Mesenchymal stem cell (in vitro differentiated cells and primary cell): ENCODE measurements around the gene TGFB1.

ENCODE experiments used
- DNase-seq: peaks from one replicate; pipeline ENCODE4 v3.0.0-alpha.2; 2013
- H2AFZ ChIP-seq: one replicate; pipeline ENCODE4 v1.6.1; 2013; ENCODE audit warnings: low read depth, mild to moderate bottlenecking, control low read depth, inconsistent platforms, low read length, moderate library complexity
- H2AK5ac ChIP-seq: 2 replicates; pipeline ENCODE4 v1.6.1; 2013; ENCODE audit warnings: low read length, moderate library complexity, mild to moderate bottlenecking, inconsistent platforms; ENCODE audit not compliant: severe bottlenecking
- H2BK120ac ChIP-seq: one replicate; pipeline ENCODE4 v1.6.1; 2013; ENCODE audit warnings: low read depth, mild to moderate bottlenecking, inconsistent platforms, low read length, moderate library complexity
- H2BK12ac ChIP-seq, 2 experiments: one replicate each; pipeline ENCODE4 v1.6.1; 2013; ENCODE audit warnings: inconsistent platforms in 2 of 2, low read length in 2 of 2, mild to moderate bottlenecking in 2 of 2, moderate library complexity in 2 of 2, control low read depth in 1 of 2
- H2BK15ac ChIP-seq: one replicate; pipeline ENCODE4 v1.6.1; 2013; ENCODE audit warnings: mild to moderate bottlenecking, low read depth, inconsistent platforms; ENCODE audit not compliant: poor library complexity, severe bottlenecking
- H2BK5ac ChIP-seq: 2 replicates; pipeline ENCODE4 v1.6.1; 2013; ENCODE audit warnings: low read depth, mild to moderate bottlenecking, low read length, control low read depth, inconsistent platforms; ENCODE audit not compliant: poor library complexity, severe bottlenecking
- H3K14ac ChIP-seq, 2 experiments: one replicate each; pipeline ENCODE4 v1.6.1; 2013; ENCODE audit warnings: inconsistent platforms in 2 of 2, low read length in 2 of 2, control low read depth in 1 of 2, mild to moderate bottlenecking in 1 of 2, moderate library complexity in 1 of 2
- H3K18ac ChIP-seq, 2 experiments: one replicate each; pipeline ENCODE4 v1.6.1; 2013; ENCODE audit warnings: inconsistent platforms in 2 of 2, low read length in 2 of 2, control low read depth in 1 of 2, low read depth in 1 of 2, mild to moderate bottlenecking in 1 of 2
- H3K23ac ChIP-seq, 2 experiments: one replicate each; pipeline ENCODE4 v1.6.1; 2013; ENCODE audit warnings: inconsistent platforms in 2 of 2, low read length in 2 of 2, mild to moderate bottlenecking in 2 of 2, moderate library complexity in 2 of 2, control low read depth in 1 of 2
- H3K27ac ChIP-seq: 2 replicates; pipeline ENCODE4 v1.5.1; 2013; ENCODE audit warnings: mild to moderate bottlenecking, moderate library complexity, low read length, control low read depth, inconsistent platforms; ENCODE audit not compliant: poor library complexity, severe bottlenecking
- H3K27me3 ChIP-seq, 2 experiments: 2 replicates each; pipeline versions ENCODE4 v1.6.1 to v1.7.0; 2013; ENCODE audit warnings: low read length in 2 of 2, mild to moderate bottlenecking in 2 of 2, moderate library complexity in 2 of 2, control low read depth in 1 of 2, inconsistent platforms in 1 of 2; ENCODE audit not compliant: control insufficient read depth in 1 of 2, insufficient read depth in 1 of 2
- H3K36me3 ChIP-seq, 2 experiments: 2 replicates each; pipeline versions ENCODE4 v1.6.1 to v1.7.0; 2013; ENCODE audit warnings: low read length in 2 of 2, control low read depth in 1 of 2, inconsistent platforms in 1 of 2, low read depth in 1 of 2, mild to moderate bottlenecking in 1 of 2; ENCODE audit not compliant: insufficient read depth in 2 of 2, control insufficient read depth in 1 of 2
- H3K4ac ChIP-seq, 2 experiments: one replicate each; pipeline ENCODE4 v1.6.1; 2013; ENCODE audit warnings: inconsistent platforms in 2 of 2, low read length in 2 of 2, mild to moderate bottlenecking in 2 of 2, moderate library complexity in 2 of 2, control low read depth in 1 of 2, low read depth in 1 of 2
- H3K4me1 ChIP-seq: 2 replicates; pipeline ENCODE4 v1.6.1; 2013; ENCODE audit warnings: low read depth, low read length, control low read depth; ENCODE audit not compliant: control insufficient read depth, insufficient read depth
- H3K4me2 ChIP-seq: 2 replicates; pipeline ENCODE4 v1.6.1; 2013; ENCODE audit warnings: low read length, mild to moderate bottlenecking, inconsistent platforms; ENCODE audit not compliant: poor library complexity, severe bottlenecking
- H3K4me3 ChIP-seq, 2 experiments: 2 replicates each; pipeline versions ENCODE4 v1.5.1 to v1.7.0; 2013; ENCODE audit warnings: low read length in 2 of 2, mild to moderate bottlenecking in 2 of 2, control low read depth in 1 of 2, low read depth in 1 of 2; ENCODE audit not compliant: insufficient read depth in 1 of 2
- H3K79me1 ChIP-seq: replicated peaks from 2 replicates; pipeline ENCODE4 v1.6.1; 2013; ENCODE audit warnings: mild to moderate bottlenecking, control low read depth, low read length, inconsistent platforms; ENCODE audit not compliant: poor library complexity, severe bottlenecking
- H3K9ac ChIP-seq: 2 replicates; pipeline ENCODE4 v1.7.0; 2013; ENCODE audit warnings: mild to moderate bottlenecking, low read length, moderate library complexity
- H3K9me3 ChIP-seq: 2 replicates; pipeline ENCODE4 v1.7.0; 2013; ENCODE audit warnings: mild to moderate bottlenecking, low read length; ENCODE audit not compliant: control insufficient read depth
- H4K8ac ChIP-seq: one replicate; pipeline ENCODE4 v1.6.1; 2013; ENCODE audit warnings: inconsistent platforms, mild to moderate bottlenecking, low read length, moderate library complexity
- H4K91ac ChIP-seq: one replicate; pipeline ENCODE4 v1.6.1; 2013; ENCODE audit warnings: mild to moderate bottlenecking, low read length, inconsistent platforms
- WGBS: methylation state at CpG from one replicate; pipeline ENCODE4 v1.1.7; 2013; ENCODE audit warnings: mixed read lengths; 5-methylcytosine and 5-hydroxymethylcytosine counted together

TGFB1 gene

DNA sequence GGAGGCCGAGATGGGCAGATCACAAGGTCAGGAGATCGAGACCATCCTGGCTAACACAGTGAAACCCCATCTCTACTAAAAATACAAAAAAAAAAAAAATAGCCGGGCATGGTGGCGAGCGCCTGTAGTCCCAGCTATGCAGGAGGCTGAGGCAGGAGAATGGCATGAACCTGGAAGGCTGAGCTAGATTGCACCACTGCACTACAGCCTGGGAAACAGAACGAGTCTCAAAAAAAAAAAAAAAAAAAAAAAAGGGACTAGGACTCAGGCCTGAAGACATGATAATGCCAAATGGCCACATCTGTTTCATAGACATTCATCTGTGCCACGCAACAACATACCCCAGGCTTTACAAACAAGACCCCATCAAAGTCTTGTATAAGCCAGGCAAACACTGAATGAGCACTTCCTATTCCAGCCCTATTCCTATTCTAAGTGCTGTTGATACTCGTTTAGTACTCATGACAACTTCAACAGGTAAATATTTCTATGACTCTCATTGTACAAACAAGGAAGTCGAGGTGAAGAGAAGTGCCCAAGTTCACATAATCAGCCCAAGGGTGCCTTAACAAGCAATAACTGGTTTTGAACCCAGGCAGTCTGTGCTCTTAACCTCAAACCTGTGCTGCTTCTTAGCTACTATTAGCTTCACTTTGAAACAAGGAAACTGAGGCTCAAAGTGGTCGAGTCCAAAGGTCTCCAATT lies 8.6 kb upstream of the TGFB1 start:
- H3K18ac ChIP-seq: no peak overlapping the region
- no peak overlapping the region for H2AK5ac ChIP-seq
- H3K27ac ChIP-seq: no peak overlapping the region
- H3K79me1 ChIP-seq: peaks cover 23% of the 10 kb centered on the region
- no peak overlapping the region for H2BK15ac ChIP-seq
- H3K14ac ChIP-seq: no peak overlapping the region
- no peaks in the 10 kb centered on the region for H3K27me3 ChIP-seq
- H3K36me3 ChIP-seq: peaks cover 0 to 4% of the 10 kb centered on the region in 2 experiments
- no peak overlapping the region for H4K8ac ChIP-seq
- peak; percentile 26 for DNase-seq
- no peak overlapping the region for H3K4me2 ChIP-seq
- H2BK120ac ChIP-seq: no peak overlapping the region
- no peak overlapping the region for H2AFZ ChIP-seq
- no peaks in the 10 kb centered on the region for H3K9me3 ChIP-seq
- no peak overlapping the region for H2BK5ac ChIP-seq
- WGBS: 98% methylated on average over 7 of the region's 10 CpGs
- H3K9ac ChIP-seq: no peak overlapping the region
- H3K4ac ChIP-seq: no peak overlapping the region
- H2BK12ac ChIP-seq: no peak overlapping the region
- H3K4me1 ChIP-seq: peaks cover 17% of the 10 kb centered on the region
- H4K91ac ChIP-seq: no peak overlapping the region
- no peak overlapping the region for H3K4me3 ChIP-seq
- H3K23ac ChIP-seq: no peak overlapping the region

DNA sequence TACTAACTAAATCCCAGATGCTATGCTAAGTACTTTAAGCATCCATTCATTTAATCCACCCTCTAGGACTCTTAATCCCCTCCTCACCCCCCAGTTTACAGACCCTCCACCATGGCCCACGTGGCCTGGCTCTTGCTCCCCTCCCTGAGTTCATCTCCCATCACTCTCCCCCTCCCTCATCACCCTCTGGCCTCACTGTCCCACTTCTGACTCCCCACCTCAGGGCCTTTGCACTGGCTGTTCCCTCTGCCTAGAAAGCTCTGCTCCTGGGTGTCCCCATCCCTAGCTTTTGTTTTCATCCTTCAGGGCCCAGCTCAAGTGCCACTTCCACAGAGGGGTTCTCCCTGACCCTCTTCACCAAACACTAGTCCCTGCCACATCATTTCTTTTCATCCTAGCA lies 6.0 kb upstream of the TGFB1 start:
- H3K23ac ChIP-seq: no peak overlapping the region
- no peak overlapping the region for H4K8ac ChIP-seq
- H3K79me1 ChIP-seq: peaks cover 13% of the 10 kb centered on the region
- no peak overlapping the region for H2AK5ac ChIP-seq
- DNase-seq: no peak
- 85% methylated on average over 1 of the region's 1 CpG for WGBS
- H2AFZ ChIP-seq: no peak overlapping the region
- no peak overlapping the region for H3K18ac ChIP-seq
- no peak overlapping the region for H2BK120ac ChIP-seq
- H3K4ac ChIP-seq: no peak overlapping the region
- peaks cover 0 to 7% of the 10 kb centered on the region in 2 experiments for H3K36me3 ChIP-seq
- no peak overlapping the region for H2BK5ac ChIP-seq
- peaks cover 7% of the 10 kb centered on the region for H3K4me1 ChIP-seq
- no peak overlapping the region for H3K4me2 ChIP-seq
- no peak overlapping the region for H3K27ac ChIP-seq
- H4K91ac ChIP-seq: no peak overlapping the region
- no peak overlapping the region for H3K4me3 ChIP-seq
- no peak overlapping the region for H3K14ac ChIP-seq
- H2BK12ac ChIP-seq: peak overlapping the region in 1 of 2 experiments; percentile 43
- H3K9me3 ChIP-seq: no peaks in the 10 kb centered on the region
- no peaks in the 10 kb centered on the region for H3K27me3 ChIP-seq
- peak overlapping the region; percentile 74 for H2BK15ac ChIP-seq
- H3K9ac ChIP-seq: no peak overlapping the region

DNA sequence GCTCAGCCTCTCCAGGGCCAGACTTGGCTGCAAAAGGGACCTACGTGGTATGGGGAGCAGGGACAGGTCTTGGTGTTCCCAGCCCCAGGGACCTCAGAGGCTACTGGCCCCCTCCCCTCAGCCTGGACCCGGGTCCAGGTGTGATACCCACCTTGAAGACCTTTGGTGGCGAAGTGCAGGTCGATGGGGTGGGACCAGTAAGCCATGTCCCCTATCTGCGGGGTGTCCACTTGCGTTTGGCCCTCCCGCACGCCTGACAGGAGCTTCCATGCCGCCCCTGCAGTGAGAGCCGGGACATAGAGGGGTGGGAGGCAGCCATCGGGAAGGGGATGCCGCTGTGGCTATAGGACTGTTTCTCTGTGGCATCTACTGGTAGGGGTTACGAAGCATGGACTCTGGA lies 4.0 kb upstream of the TGFB1 start:
- Histone ChIP-seq H3K4me3 (no peak overlapping the region), H4K91ac (no peak overlapping the region), H3K36me3 (peaks cover 0 to 11% of the 10 kb centered on the region in 2 experiments), H3K9ac (no peak overlapping the region), H3K4ac (no peak overlapping the region), H2AK5ac (no peak overlapping the region), H3K79me1 (peaks cover 9% of the 10 kb centered on the region), H2BK12ac (peak overlapping the region in 1 of 2 experiments; percentile 15), H3K23ac (no peak overlapping the region), H3K4me1 (peaks cover 1% of the 10 kb centered on the region), H2AFZ (no peak overlapping the region), H3K27ac (no peak overlapping the region), H3K27me3 (no peaks in the 10 kb centered on the region), H3K18ac (no peak overlapping the region), H2BK120ac (no peak overlapping the region), H2BK5ac (no peak overlapping the region), H2BK15ac (no peak overlapping the region), H3K4me2 (no peak overlapping the region), H4K8ac (no peak overlapping the region), H3K14ac (no peak overlapping the region), H3K9me3 (no peaks in the 10 kb centered on the region)
- 97% methylated on average over 13 of the region's 13 CpGs for whole genome bisulfite sequencing
- DNase-seq: no peak

DNA sequence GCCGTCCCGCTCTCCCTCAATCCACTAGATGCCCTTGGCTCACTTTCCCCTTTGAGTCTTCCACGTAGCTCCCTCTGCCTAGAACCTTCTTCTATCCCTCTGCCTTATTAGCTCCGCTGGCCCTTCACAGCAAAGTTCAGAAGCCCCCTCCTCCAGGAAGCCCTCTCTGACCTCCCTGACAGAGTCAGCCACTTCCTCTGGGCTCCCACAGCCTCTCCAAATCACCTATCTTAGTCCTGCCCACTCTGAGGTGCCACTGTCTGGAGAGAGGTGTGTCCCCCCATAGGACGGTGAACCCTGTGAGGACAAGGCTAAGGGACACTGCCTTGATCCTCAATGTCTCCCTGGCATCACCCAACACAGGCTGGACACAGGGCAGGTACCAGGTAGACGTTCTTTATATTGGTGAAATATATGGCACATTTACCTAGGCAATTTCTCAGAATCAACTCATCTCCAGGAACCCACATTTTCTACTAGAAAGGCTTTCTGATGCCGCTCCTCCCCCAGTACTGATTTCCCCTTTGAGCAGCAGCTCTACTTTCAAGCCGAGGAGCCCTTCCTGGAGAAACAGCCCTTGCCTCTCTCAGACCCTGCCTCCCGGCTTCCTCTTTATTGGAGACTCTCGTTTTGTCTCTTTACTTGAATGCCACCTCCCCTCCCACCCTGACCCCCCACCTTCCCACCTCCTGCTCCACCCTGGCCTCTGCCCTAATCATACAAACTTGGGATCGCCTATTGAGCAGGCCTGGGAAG lies 3.4 kb upstream of the TGFB1 start:
- Histone ChIP-seq H2AFZ (no peak overlapping the region), H3K9ac (no peak overlapping the region)
- WGBS: 87% methylated on average over 11 of the region's 11 CpGs

More for the DNA sequence above, 3.4 kb upstream of the TGFB1 start:
- H3K79me1 ChIP-seq: peaks cover 9% of the 10 kb centered on the region
- H3K23ac ChIP-seq: no peak overlapping the region
- H3K14ac ChIP-seq: no peak overlapping the region
- no peak overlapping the region for H3K4me3 ChIP-seq
- no peaks in the 10 kb centered on the region for H3K27me3 ChIP-seq
- H3K4ac ChIP-seq: no peak overlapping the region
- H3K27ac ChIP-seq: no peak overlapping the region
- no peak for DNase-seq
- no peaks in the 10 kb centered on the region for H3K9me3 ChIP-seq
- no peak overlapping the region for H4K8ac ChIP-seq
- no peak overlapping the region for H3K18ac ChIP-seq
- no peak overlapping the region for H2BK12ac ChIP-seq
- H2BK15ac ChIP-seq: no peak overlapping the region
- H4K91ac ChIP-seq: no peak overlapping the region
- peaks cover 3% of the 10 kb centered on the region for H3K4me1 ChIP-seq
- H2AK5ac ChIP-seq: no peak overlapping the region
- peaks cover 0 to 11% of the 10 kb centered on the region in 2 experiments for H3K36me3 ChIP-seq
- H3K4me2 ChIP-seq: no peak overlapping the region
- H2BK120ac ChIP-seq: no peak overlapping the region
- H2BK5ac ChIP-seq: no peak overlapping the region
